H4 (cell line): ENCODE measurements around the gene FEM1A. TPM values are rescaled to one million over a fixed set of nuclear protein-coding genes. Genes with fewer than 3 reads are reported as not detected.
A peak's percentile ranks its signal among the peaks of the same experiment; 100 is the strongest.
"Not testable (repeated sequence)": the region's sequence is repeated elsewhere in the genome, so short reads cannot be mapped to it uniquely, and the experiment has no call there.

Experiments used
- DNase-seq: peaks from one replicate; pipeline ENCODE4 v3.0.0-alpha.2; 2015; ENCODE audit warnings: low spot score
- total RNA-seq: library from RNA; depleted of rRNA; stranded (reverse); fragments of >200 nt; shearing (Covaris generic); gene quantifications from 2 replicates; pipeline ENCODE4 v1.2.3, GENCODE V29; 2014; rRNA removed

Gene FEM1A
- total RNA-seq: 6.0 and 6.1 TPM in 2 replicates

- peak; percentile 100 for DNase-seq
Measured at GRCh38 chr19:4791183-4792018, at the start of gene FEM1A. Gene FEM1A, plus strand, starts transcription at chr19:4791734. Its CDS starts 121 bp downstream, at chr19:4791855.

DNA sequence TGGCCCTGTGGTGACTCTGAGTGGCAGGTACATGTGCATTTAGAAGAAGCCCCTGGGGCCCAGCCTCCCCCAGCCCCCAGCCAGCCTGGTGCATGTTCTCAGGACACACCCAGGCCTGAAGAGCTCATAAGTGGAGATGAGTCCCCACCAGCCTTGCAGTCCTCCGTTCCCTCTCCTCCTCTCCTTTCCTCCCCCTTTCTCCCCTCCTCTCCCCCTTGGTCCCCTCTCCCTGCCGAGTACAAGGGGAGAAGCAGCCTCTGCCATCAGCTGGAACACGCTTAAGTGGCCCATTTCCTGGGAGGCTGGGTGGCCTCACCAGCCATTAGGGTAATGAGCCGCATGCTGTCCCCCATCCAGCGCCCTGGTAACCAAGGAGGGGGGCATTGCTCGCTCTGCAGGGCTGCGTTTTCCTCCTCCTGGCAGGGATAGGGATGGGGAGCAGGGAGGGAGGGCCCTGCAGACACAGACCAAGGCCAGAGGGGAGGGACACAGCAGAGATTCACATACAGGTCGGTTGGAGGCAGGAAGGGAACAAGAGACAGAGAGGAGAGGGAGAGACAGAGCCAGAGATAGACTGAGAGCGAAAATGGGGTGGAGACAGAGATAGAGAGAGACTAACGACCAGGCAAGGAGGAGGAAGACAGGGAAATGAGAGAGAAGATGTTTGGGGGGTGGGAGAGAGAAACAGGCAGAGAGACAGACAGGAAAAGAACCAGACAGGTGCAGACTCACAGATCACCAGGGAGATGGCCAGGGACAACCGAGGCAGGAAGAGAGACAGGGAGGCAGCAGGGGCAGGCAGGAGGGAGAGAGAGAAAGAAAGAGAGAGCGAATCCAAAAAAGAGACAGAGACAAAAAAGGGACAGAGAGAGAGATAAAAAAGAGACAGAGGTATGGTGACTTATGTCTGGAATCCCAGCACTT, 48.5 kb upstream of the FEM1A start:
- DNase-seq: no peak

GRCh38 chr19:4744451-4745174, 46.9 kb upstream of the FEM1A start:
- peak; percentile 61 for DNase-seq

GRCh38 chr19:4745175-4745574, 46.4 kb upstream of the FEM1A start:
- not testable (repeated sequence) for DNase-seq

- DNase-seq: no peak
Measured at GRCh38 chr19:4745986-4746385, 45.5 kb upstream of the FEM1A start.

GRCh38 chr19:4748185-4748584, 43.3 kb upstream of the FEM1A start:
- DNase-seq: no peak

DNA sequence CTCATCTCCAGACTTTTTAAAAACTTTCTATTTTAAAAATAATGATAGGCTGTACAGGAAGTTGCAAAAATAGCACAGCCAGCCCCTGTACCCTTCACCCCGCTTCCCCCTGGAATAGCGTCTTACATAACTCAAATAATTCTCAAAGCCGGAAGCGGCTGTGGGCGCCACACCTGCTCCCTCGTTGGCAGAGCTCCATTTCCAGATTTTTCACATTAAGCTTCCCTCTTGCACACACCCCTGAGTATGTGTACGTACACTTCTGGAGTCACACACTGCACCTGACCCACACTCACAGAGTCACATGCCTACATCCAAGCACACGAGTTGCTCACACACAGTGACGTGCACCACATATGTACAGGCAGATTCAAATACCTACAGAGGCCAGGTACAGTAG, 42.9 kb upstream of the FEM1A start:
- no peak for DNase-seq

DNA sequence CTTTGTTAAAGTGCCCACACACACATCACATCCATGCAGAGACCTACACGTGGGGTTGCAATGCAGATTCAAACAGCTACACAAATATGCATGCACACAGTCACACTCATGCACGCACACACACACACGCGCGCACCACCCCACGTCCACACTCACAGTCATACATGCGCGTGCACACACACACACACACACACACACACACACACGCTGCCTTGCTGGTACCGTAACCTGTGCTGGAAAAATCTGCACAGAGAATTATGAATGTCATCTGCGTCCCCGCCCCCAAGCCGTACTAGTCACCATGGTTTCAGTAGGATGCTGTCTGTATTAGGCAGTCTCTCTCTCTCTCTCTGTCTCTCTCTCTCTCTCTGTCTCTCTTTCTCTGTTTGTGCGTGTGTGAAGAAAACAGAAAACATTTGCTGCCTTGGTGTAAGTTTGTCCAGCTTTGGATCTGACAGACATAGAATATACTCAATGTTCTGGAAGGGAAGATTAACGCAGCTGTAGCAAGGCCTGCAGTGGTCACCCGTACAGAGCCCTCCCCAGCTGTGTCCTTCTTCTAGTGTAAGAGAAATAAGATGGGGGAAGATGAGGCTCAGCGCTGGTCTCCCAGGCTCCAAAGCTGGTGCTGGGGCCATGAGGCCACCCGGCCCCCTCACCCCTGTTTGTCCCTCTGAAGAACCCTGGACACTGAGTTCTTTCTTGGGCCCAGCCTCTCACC, 41.5 kb upstream of the FEM1A start:
- DNase-seq: no peak

DNA sequence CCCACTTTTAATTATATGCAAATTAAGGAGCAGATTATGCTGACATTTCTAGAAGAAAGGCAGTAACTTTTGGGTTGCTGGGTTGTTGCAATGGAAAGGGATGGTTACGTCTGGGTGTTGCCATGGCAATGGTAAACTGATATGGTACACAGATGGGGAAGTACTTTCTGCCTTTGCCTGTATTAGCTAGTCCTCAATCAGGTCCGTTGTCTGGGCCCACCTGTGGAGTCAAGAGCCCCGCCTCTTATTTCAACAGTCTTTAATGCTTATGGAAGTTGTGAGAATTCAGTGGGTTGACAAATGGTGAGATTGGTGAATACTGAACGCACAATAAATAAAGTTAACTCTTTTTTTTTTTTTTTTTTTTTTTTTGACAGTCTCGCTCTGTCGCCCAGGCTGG, 37.3 kb upstream of the FEM1A start:
- no peak for DNase-seq

DNA sequence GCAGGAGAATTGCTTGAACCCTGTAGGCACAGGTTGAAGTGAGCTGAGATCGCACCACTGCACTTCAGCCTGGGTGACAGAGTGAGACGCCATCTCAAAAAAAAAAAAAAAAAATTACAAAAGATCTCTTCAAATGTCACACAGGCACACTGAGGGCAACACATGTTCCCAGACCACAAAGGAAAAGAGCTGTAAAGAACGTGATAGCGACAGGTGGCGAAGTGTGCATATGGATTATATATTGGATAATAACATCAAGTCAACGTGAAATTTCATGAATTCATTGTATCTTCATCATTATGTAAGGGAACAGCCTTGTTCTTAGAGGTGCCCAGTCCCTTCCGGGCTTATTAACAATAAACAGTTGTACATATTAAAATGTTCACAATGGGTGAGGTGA, 36.1 kb upstream of the FEM1A start:
- no peak for DNase-seq

- DNase-seq: no peak
Measured at GRCh38 chr19:4758082-4758481, 33.5 kb upstream of the FEM1A start.

DNA sequence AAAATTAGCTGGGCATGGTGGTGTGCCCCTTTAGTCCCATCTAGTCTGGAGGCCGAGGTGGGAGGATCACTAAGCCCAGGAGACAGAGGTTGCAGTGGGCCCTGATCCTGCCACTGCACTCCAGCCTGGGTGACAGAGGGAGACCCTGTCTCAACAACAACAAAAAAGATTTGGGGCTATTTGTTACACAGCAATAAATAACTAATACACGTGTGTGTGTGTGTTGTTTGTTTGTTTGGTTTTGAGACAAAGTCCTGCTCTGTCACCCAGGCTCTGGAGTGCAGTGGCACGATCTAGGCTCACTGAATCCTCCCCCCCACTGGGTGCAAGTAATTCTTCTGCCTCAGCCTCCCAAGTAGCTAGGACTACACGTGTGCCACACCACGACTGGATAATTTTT, 32.9 kb upstream of the FEM1A start:
- DNase-seq: no peak

DNA sequence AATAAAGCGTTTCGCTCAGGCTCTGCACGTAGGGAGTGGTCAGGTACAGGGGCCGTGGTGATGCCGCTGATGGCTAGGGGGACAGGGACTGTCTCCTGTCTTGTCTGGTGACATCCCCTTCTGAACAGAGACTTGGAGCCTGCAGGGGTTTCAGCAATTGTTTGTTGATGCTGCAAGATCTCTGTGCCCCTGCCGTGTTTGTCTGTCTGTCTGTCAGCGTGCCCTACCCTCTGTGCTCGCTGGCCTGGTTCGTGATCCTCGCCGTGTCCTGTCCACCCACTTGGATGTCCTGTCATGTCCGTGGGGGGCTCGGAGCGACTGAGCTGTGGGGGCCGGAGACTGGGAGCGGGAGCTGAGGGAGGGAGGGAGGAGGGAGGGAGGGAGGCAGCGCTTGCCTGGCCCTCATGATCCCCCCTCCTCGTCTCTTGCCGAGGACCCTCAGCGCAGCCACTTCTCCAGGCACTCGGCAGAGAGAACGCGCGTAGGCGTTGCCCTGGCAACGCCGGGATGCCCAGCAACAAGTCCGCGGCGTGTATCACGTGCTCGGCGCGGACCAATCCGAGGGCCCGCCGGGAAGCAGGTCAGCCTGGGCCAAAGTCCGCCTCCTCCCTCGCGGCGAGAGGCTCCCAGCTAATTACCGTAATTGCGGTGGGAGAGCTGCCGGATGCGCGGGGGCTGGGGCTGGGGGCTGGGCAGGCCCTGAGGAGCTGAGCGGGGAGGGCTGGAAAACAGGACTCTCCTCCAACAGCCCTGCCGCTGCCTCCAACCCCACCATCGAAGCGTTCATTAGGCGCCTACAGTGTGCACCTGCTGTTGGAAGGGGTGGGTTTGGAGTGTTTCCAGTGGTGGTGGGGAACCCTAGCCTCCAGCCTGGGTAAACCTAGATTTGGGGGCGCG, 31.9 kb upstream of the FEM1A start:
- DNase-seq: peak; percentile 86

DNA sequence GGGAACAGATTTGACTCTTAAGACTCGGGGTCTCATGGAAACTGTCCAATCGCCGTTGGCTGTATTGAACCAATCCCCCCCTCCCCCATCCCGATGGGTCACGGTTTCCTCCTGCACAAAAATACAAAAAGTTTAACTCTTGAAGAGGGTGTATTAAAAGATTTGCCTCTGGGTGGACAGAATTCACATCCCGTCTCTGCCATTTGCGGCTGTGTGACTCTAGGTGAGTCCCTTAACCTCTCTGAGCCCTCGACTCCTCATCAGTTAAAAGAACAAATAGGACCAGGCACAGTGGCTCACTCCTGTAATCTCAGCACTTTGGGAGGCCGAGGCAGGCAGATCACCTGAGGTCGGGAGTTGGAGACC, 31.3 kb upstream of the FEM1A start:
- DNase-seq: no peak

DNA sequence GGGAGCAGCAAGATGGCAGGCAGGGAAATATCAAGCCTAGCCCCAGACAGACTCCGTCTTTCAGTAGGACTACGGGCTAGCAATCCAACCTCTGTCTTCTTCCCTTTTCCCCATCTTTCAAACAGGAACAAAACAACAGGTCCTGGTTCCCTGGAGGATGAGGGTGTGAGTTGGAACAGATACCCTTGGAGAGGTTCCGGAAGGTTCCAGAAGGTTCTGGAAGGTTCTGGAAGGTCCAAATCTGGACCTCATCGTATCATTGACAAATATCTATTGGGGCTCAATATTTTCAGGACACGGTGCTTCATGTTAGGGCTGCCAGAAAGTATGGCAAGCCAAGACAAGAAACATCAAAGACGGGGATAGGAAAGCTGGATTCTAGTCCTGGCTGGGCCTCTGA, 28.5 kb upstream of the FEM1A start:
- DNase-seq: no peak

DNA sequence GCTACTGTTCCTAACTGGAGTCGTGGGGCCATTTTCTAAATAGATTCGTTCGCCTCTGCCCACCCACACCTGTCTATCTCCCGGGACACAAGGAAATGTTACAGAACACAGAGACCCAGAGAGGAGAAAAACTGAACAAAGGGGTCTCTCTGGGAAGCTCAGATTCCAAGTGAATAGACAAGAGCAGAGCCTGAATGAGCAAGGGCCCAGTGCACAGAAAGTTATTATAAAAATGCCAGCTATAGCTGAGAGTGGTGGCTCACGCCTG, 27.2 kb upstream of the FEM1A start:
- no peak for DNase-seq

DNA sequence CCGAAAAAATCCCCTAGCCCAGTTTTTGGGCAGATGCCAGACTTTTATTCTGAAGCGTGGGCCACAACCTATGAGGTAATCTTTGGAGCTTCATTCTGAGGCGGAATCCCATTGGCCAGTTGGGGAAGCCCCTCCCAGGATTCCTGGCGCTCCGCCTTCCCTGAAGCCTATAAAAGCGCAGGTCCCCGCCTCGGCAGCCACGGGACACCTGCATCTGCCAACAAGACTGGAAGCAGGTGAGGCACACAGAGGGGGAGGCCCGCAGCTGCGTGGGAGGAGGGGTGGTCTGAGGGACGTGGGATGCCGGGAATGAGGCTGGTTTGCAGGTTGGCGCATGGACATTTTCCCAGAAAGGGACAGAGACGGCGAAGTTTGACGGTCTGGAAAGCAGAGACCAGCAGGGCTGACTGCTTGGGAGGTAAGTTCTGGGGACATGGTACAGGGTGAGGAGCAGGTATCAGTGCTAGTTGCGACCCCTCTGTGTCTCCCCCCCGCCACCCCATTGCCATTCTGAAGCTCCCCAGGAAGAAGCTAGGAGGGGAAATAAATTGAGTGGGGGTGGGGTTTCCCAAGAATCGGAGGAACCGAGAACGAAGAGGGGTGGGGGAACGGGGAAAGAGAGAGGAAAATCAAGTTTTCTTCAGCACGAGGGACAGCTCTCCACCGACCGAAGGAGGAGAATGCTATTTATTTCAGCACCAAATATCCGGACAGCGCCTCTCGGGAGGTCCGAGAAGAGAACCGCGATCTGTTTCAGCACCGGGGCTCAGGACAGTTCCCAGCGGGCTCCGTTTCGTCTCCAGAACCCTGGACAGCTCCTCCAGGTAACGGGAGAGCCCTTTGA, 22.4 kb upstream of the FEM1A start:
- peak; percentile 72 for DNase-seq

- DNase-seq: no peak
Measured at GRCh38 chr19:4772566-4772965, 19.0 kb upstream of the FEM1A start.

DNA sequence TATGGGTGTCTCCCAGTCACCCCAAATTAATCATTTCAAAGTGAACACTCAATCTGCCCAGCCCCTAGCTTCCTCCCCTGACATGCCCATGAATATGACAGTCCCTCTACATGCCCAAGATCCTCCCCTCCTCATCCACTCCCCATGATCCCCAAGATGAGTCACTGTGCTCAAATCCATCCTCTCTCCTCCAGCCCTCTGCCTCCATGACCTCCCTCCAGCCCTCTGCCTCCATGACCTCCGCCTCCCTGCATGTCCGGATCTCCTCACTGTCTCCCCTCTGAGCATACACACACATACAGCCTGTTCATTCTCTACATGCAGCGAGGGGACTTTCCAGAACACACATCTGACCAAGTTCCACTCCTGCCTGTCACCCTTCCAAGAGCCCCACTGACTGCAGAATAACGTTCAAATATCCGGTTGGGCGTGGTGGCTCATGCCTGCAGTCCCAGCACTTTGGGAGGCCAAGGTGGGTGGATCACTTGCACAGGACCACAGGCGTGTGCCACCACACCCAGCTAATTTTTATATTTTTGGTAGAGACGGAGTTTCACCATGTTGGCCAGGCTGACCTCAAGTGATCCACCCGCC, 18.4 kb upstream of the FEM1A start:
- DNase-seq: no peak
